ENCODE results near the gene CDC42BPB. TPM values are rescaled to one million over a fixed set of nuclear protein-coding genes. Genes with fewer than 3 reads are reported as not detected.
A peak's percentile ranks its signal among the peaks of the same experiment; 100 is the strongest.

Gene CDC42BPB
- total RNA-seq, 1 experiment from 2014 or later = 84.4 TPM

GRCh38 chr14:103031956-103032355 is 25.4 kb downstream of the CDC42BPB start:
- CTCF ChIA-PET = interaction anchor here (0.6 kb wide), 1 partner anchor 13 kb away, joined by 3 read pairs; no protein-coding TSS in a partner anchor
- peak overlapping the region; percentile 66 for H3K27ac ChIP-seq (ENCODE audit: low read length)
- TF ChIP-seq CTCF (IDR thresholded peaks at IDR 0.05) (no peak; the same call in none of the 2 replicates), REST (IDR thresholded peaks at IDR 0.05; ENCODE audit: insufficient read depth in 1 of 2, low read depth in 2 of 2, low read length in 1 of 2) (no peak), POLR2AphosphoS5 (IDR thresholded peaks at IDR 0.05; ENCODE audit: low read depth, low read length) (no peak), SIN3A (IDR thresholded peaks at IDR 0.05; ENCODE audit: borderline replicate concordance, insufficient read depth, low read depth, low read length) (no peak), TCF7L2 (IDR thresholded peaks at IDR 0.05; ENCODE audit: low read depth, low read length) (no peak)
- no peaks in the 10 kb centered on the region for H3K9me3 ChIP-seq (ENCODE audit: control insufficient read depth, insufficient read depth, low read depth, low read length)
- no peak for DNase-seq (ENCODE audit: low read depth, low spot score)
- H3K36me3 ChIP-seq (ENCODE audit: control insufficient read depth, insufficient read depth, low read length) = no peaks in the 10 kb centered on the region
- BruUV-seq (replicated peaks) = no TSS peak
- POLR2A ChIA-PET = no interaction called here
- in situ Hi-C loops (cut with HindIII; ENCODE audit: low pct_unique_long_range_greater_than_20kb, low sequenced_read_pairs) (no loop called here), intact Hi-C loops (cut with micrococcal nuclease; ENCODE audit: unreplicated experiment) (no loop called here)
- no peaks in the 10 kb centered on the region for H3K27me3 ChIP-seq (ENCODE audit: control insufficient read depth, insufficient read depth, low read length)
- H3K4me3 ChIP-seq (ENCODE audit: low read depth in 2 of 2, low read length in 2 of 2) = no peak overlapping the region
- H3K4me1 ChIP-seq (ENCODE audit: control insufficient read depth, insufficient read depth, low read length) = peaks cover 50% of the 10 kb centered on the region
- no peak for ATAC-seq

GRCh38 chr14:103031566-103031911 is 25.8 kb downstream of the CDC42BPB start:
- Histone ChIP-seq H3K4me1 (ENCODE audit: control insufficient read depth, insufficient read depth, low read length) (peaks cover 52% of the 10 kb centered on the region), H3K27me3 (ENCODE audit: control insufficient read depth, insufficient read depth, low read length) (no peaks in the 10 kb centered on the region), H3K36me3 (ENCODE audit: control insufficient read depth, insufficient read depth, low read length) (no peaks in the 10 kb centered on the region), H3K9me3 (ENCODE audit: control insufficient read depth, insufficient read depth, low read depth, low read length) (no peaks in the 10 kb centered on the region), H3K4me3 (ENCODE audit: low read depth in 2 of 2, low read length in 2 of 2) (no peak overlapping the region), H3K27ac (ENCODE audit: low read length) (peak overlapping the region; percentile 66)
- DNase-seq (ENCODE audit: low read depth, low spot score) = no peak
- ChIA-PET CTCF (no interaction called here), POLR2A (no interaction called here)
- intact Hi-C loops (cut with micrococcal nuclease; ENCODE audit: unreplicated experiment) = no loop called here
- no TSS peak for BruUV-seq (replicated peaks)
- TF ChIP-seq TCF7L2 (IDR thresholded peaks at IDR 0.05; ENCODE audit: low read depth, low read length) (no peak), SIN3A (IDR thresholded peaks at IDR 0.05; ENCODE audit: borderline replicate concordance, insufficient read depth, low read depth, low read length) (no peak), CTCF (IDR thresholded peaks at IDR 0.05) (no peak), REST (IDR thresholded peaks at IDR 0.05; ENCODE audit: insufficient read depth in 1 of 2, low read depth in 2 of 2, low read length in 1 of 2) (no peak), POLR2AphosphoS5 (IDR thresholded peaks at IDR 0.05; ENCODE audit: low read depth, low read length) (no peak)
- no peak for ATAC-seq
- in situ Hi-C loops (cut with HindIII; ENCODE audit: low pct_unique_long_range_greater_than_20kb, low sequenced_read_pairs) = no loop called here

Measured in Panc1 (cell line).